Tibial nerve (tissue), 3 donors: Measurements from ENCODE around the gene ADAM33.

Experiments used
- CTCF ChIP-seq, 5 experiments: fragments of 200-600 bp in 3 of 5; fragments of 450-650 bp in 2 of 5; sonication (generic) in 3 of 5; IDR thresholded peaks; one replicate each; pipeline ENCODE4 v1.5.1; 2016 to 2019; ENCODE audit warnings: antibody characterized with exemption in 5 of 5, mild to moderate bottlenecking in 3 of 5, moderate library complexity in 2 of 5
- POLR2A ChIP-seq, 2 donors: fragments of 450-650 bp; IDR thresholded peaks; one replicate each; pipeline ENCODE4 v1.6.1; 2017; ENCODE audit warnings: antibody characterized with exemption in 2 of 2, mild to moderate bottlenecking in 2 of 2, moderate library complexity in 2 of 2

GRCh38 chr20:3640259-3640658 lies 41.6 kb downstream of the ADAM33 start:
- TF ChIP-seq CTCF (IDR thresholded peaks at IDR 0.05) = no peak
- TF ChIP-seq POLR2A (IDR thresholded peaks at IDR 0.05) = no peak
